HL-60 (cell line): ENCODE data around the gene LMBRD1.

Experiments used
- GABPA ChIP-seq: IDR thresholded peaks from 2 replicates; pipeline ENCODE4 v1.6.1; 2012; ENCODE audit warnings: low read depth
- POLR2AphosphoS5 ChIP-seq: IDR thresholded peaks from 2 replicates; pipeline ENCODE4 v1.6.1; 2012; ENCODE audit warnings: low read depth
- TF ChIP-seq, protein P1 (sequence below): IDR thresholded peaks from one replicate; pipeline ENCODE4 v1.5.1; 2011; ENCODE audit warnings: low read length, control low read depth, inconsistent platforms; ENCODE audit not compliant: insufficient read depth

DNA sequence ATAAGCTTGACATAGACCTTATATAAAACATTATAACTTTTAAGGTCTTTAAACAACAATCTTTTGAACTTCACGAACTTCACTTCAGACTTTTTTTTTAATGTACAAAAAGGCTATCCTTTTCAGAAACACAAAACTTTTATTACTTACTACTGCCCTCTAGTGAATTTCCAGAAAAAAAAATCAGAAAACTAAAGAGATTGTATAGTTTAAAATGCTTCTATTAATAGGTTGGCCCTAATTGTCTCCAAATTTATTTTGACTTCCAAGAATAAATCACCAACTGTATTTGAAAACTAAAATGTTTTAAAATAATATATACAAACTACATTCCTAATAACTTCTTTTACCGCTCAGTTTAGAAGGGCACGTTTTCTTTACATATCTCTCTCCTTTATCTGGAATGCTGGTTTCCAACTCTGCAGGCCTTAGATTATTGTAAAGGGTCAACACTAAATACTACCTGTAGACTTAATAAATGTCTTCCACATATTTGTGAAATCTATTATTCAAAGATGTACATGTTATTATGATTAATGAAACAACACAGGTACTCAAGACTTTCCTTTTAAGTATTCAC lies 66.8 kb downstream of the LMBRD1 start:
- TF ChIP-seq, protein P1, sequence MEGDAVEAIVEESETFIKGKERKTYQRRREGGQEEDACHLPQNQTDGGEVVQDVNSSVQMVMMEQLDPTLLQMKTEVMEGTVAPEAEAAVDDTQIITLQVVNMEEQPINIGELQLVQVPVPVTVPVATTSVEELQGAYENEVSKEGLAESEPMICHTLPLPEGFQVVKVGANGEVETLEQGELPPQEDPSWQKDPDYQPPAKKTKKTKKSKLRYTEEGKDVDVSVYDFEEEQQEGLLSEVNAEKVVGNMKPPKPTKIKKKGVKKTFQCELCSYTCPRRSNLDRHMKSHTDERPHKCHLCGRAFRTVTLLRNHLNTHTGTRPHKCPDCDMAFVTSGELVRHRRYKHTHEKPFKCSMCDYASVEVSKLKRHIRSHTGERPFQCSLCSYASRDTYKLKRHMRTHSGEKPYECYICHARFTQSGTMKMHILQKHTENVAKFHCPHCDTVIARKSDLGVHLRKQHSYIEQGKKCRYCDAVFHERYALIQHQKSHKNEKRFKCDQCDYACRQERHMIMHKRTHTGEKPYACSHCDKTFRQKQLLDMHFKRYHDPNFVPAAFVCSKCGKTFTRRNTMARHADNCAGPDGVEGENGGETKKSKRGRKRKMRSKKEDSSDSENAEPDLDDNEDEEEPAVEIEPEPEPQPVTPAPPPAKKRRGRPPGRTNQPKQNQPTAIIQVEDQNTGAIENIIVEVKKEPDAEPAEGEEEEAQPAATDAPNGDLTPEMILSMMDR: no peak
- TF ChIP-seq POLR2AphosphoS5: no peak
- no peak for TF ChIP-seq GABPA
